LNCAP (cell line): Measurements from ENCODE around the gene ITGB1BP1.

ENCODE experiments used
- CTCF ChIP-seq: fragments of 450-650 bp; IDR thresholded peaks from 2 replicates; pipeline ENCODE4 v1.5.1; 2017; ENCODE audit warnings: mild to moderate bottlenecking

Gene ITGB1BP1

DNA sequence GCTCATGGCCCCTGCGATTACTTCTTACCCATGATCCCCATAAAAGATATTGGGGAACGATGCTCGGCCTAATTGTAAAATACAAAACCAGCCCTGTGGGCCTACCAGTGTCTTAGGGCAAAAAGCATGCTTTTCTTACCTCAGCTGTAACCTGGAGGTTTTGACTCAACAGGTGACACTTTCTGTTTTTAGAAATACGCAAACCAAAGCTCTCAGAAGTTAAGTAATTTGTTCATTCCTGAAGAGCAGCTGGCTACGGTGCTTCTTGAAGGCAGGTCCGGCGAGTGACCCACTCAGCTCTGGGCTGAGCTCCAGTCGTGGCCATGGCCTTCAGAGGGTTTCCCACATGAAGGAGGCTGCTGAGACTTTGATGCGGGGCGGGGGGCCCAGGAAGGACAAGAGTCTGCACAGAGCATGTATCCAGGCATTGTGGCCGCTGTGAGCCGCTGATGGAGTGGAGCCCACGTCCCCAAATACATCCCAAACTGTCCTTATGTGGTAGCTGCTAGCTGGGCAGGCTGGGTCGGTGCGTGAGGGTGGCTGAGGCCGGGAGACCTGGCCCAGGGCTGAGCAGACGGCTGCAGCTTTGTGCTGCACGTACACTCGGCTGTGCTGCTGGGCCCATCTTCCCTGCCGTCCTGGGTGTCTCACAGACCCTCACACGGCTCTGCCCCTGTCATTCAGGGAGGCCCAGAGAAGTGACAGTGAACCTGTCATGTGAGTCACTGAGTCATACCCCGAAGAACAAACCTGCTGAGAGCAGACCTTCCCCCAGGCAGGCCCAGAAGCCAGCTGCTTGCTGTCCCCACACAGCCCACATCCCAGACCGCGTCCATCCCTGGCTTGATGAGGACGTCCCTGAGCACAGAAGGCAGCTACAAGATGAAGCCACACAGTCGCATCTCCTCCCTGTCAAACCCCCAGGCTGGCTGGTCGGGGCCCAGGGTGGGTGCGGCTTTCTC, 34.1 kb downstream of the ITGB1BP1 start:
- no peak for TF ChIP-seq CTCF

- TF ChIP-seq CTCF: no peak
Observed at GRCh38 chr2:9388199-9388681, 35.1 kb downstream of the ITGB1BP1 start.

DNA sequence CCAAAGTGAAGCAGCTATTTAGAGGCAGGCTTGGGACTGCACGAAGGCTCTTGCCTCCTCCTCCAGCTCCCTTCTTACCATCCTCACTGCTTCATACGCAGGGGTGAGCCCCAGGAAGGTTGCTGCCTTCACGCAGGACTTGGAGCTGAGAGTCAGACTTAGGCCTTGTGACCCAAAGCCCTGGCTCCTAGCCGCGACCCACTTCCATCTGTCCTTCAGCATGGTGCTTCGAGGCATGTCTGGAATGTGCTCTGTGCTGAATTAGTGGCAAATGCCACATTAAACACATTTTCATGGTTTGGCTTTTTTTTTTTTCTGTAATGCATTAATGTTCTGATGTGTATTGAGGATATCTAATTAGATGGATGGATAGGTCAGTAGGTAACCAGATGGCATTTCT, 37.5 kb downstream of the ITGB1BP1 start:
- TF ChIP-seq CTCF: no peak

- TF ChIP-seq CTCF: no peak
Observed at GRCh38 chr2:9384521-9384920, 38.8 kb downstream of the ITGB1BP1 start.

DNA sequence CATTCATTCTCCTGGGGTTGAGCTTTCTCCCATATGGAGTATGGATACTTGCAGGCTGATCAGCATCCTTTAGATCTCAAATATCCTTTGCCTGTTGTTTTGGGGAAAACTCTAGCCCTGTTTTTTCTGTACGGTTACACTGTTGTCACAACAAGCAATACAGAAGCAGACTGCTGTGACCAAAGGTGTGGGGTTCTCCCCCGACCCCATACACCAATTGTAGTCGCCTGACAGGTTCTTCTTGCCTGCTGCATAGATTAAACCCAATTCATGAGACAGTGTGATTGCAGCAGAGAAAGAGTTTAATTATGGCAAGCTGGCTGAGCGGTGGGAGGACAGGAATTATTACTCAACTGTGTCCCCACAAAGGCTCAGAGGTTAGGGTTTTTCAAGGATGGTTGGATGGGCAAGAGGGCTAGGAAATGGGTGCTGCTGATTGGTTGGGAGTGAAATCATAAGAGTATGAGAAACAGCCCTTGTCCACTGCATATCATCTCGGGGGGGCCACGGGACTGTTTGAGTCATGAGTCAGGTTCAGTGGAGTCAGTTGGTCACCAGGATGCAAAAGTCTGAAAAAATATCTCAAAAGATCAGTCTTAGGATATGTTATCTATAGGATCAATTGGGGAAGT, 40.6 kb downstream of the ITGB1BP1 start:
- no peak for TF ChIP-seq CTCF

DNA sequence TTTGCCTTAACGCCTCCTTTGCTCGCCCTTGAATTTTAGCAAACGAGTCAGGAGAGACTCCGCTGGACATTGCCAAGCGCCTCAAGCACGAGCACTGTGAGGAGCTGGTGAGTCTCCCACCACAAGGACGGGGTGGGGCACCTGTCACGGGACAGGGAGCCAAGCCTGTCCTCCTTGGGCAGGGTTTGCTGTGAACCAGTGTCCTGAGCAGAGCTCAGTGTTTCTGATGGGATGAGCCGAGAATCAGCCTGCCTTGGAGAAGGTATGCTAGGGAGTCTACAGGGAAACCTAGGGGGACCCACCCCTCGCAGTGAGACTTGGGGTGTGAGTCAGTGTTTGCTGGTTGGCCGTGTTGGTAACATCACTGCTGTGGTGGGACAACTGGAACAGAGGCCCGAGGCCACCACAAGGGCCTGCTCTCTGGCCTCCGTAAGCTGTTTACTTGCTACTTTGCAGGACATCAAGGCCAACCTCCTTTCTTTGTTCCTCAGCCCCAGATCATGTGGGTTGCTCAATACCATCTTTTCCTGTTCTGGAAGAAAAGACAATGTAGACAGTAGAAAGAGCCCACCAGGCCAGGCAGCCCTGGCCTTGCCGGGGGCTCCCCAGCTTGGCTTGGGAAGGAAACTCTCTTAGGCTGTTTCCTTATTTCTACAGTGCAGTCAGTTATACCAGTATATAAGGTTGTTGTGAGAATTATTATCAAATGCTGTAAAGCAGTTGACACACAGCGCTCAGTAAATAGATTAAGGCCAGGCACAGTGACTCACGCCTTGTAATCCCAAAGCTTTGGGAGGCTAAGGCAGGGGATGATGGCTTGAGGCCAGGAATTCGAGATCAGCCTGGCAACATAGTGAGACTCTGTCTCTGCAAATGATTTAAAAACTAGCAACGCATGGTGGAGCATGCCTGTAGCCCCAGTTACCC, 42.4 kb downstream of the ITGB1BP1 start:
- TF ChIP-seq CTCF: no peak

GRCh38 chr2:9379391-9379755, 44.0 kb downstream of the ITGB1BP1 start:
- no peak for TF ChIP-seq CTCF
